HG02840 (cell line): Measurements from ENCODE around the gene ADAMTS9.

Experiments used
- ATAC-seq: cut with Tn5 transposase; IDR thresholded peaks from one replicate; pipeline ENCODE4 v1.9.1; 2021; ENCODE audit warnings: mild to moderate bottlenecking, moderate library complexity, moderate number of reproducible peaks; ENCODE audit not compliant: unreplicated experiment, low FRiP score

ADAMTS9 gene

DNA sequence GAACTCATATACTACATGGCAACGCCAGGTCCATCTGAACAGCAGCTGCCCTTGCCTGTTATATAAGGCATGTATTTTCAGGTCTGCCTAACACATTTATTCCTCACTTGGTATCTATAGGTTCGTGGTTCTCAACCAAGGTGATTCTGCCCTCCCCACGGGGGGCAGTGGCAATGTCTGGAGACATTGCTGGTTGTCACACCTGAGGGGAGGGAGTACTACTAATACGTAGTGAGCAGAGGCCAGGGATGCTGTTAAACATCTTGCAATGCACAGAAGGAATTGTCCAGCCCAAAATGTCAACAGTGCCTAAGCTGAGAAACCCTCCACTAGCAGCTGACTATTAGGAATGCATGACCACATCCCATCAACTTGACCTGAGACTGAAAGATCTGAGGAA lies 32.6 kb downstream of the ADAMTS9 start:
- no peak for ATAC-seq

DNA sequence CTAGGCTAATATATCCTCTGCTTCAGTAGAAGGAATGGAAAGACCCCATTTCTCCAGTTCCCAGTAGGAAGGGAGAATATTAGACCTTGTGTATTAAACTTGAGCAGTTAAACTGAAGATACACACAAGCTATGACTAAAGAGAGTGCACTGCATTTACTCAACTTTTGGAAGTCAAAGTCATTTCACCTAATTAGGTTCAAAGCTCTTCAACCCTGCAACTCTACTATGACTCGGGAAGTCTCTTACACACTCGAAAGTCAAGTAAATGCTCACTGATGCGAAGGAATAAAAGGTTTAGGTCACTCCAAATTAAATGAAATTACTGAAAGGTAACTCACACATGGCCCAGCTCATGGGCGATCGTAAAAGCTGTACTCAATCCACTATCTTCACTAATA lies 33.8 kb downstream of the ADAMTS9 start:
- no peak for ATAC-seq

DNA sequence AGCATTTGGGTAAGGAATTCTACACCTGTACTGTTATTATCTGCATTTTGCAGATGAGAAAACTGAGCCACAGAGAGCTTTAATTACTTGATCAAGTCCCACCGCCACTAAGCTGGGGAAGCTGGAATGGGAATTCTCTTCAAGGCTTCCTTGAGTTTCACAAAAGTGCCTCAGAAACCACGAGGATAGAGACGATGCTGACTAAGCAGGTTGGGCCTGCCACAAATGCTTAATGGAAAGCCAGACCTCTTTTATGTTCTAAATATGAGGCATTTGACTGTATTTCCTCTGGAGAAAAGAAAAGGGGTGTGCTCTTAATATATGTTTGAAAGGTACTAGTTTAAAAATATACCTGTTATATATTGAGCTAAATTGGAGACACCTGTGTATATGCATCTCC lies 34.7 kb downstream of the ADAMTS9 start:
- ATAC-seq, result no peak

DNA sequence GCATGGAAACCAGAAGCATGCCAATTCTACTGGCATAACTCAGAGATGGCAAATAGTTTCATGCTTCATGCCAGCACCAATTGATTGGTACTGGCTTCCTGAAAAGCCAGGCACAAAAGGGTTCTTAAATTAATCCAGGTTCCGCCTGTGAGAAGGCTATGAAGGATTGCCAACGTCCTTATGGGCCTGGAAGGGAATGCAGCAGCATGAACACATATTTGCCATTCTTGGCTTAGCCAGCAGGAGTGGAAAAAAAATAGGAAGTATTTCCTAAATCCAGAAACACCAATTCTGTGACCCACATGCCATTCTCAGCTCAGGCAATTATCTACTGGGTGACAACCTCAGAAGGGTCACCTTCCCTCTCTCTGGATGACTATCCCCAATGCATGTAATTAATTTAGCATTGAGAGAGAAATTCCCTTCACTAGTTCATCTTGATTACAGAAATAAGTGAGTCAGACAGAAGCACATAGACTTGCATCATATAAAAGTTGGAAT lies 36.0 kb downstream of the ADAMTS9 start:
- no peak for ATAC-seq

DNA sequence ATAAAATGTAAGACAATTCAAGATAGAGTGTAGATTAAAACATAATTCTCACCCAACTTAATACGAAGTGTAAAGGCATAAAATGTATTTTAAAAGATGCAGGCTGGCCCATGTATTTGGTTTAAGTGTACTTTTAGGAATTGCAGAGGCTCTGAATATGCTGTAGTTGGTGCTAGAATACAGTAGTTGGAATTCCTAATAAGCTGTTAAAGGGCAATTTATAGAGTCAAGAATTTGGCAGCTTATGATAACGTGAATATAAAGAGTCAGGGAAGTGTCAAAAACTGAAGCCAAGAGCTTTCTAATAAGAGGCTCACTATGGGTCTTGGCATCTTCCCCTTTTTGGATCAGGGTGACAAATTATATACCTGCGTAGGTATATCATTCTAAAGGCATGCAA lies 36.5 kb downstream of the ADAMTS9 start:
- ATAC-seq, result no peak

DNA sequence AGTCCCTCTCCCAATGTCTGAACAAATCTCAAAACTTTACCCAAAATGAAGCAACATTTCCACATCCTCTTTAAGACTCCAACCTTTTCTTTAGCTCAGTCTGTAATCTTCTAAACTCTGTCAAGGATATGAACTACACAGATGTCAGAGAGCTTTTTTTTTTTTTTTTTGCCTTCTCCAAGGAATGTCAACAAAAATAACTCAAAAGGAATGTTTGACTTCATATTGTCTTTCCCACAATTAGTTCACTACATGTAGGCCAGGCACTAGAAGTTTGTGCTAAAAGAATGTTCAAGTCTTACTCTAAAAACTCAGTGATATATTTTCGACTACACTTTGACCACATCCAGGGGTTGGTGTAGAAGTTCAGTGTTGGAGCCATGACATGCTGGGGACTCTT lies 37.1 kb downstream of the ADAMTS9 start:
- no peak for ATAC-seq

DNA sequence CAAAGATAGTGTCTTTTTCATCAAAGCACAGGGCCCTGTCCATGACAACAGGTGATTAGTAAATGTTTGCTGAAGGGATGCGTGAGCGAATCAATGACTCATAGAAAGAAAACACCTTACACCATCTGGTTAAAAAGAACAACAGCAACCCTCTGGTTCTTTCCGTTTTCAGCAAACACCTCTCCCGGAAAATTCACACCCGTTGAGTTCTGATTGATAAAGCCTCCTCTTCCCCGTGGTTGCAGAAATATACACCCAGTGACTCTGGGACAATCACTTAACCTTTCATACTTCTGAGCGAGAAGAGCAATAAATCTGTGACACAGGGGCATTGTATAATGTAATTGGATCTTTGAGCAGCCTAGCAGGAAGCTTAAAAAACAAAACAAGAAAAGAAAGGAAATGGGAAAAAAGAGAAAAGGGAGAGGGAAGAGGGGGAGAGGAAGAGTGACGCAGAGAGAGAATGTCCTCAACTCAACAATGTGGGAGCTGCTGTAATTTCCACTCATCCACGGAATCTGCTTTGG lies 37.6 kb downstream of the ADAMTS9 start:
- no peak for ATAC-seq

DNA sequence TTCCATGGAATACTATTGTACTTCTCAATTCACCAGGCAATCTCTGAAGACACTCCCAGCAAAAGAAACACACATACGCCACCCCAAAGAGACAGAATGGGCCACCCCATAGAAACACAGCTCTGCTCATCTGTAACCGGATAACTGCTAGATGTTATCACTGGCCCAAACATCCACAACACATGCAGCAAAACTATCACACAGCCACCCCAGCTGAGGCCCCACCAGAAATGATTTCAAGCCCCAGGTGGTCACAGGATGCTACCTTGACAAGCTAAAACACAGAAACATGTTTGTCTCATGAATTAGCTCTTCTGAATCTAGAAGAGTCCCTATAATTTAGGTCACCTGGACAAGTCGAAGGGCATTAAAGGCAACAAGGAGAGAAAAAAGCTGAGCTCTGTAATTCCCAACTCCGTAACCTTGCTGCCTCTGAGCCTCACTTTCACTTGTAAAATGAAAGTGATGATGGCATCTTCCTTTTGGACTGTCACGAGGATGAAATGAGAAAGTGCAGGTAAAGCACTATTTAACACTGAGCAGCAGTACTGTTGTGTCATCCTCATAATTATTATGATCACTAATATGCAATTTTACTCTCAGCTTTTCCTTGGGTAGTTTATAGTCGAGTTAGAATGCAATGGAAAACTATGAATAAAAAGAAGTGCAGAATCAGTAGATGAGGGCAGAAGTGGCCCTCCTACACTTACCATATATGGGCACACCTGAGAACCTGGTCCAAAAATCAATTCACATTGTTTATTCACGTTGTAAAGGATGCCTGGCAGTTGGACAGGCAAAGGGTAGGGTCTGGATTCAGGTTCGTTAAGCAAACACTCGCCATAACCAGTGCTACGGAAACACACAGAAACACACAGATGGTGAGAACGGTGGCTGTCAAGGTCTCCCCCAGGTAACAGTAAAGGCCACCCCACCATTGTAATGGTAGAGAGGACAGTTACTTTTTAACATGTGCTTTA lies 38.6 kb downstream of the ADAMTS9 start:
- ATAC-seq, result no peak

DNA sequence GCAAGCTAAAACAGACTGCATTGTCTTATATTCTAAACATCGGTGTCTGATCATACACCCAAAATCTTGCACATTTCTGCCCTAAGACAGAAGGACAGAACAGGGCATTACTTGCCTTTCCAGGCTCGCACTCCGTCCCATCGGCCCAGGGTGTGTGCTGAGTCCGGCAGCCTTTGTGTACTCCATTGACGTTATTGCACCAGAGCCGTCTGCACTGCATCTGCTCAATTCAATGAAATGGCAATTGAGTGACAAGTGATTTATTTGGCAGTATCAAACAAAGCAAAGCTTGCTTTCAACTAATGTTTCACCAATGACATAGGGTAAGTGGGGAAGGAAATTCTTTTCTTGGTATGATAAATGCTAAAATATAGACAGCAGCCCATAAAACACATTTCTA lies 40.0 kb downstream of the ADAMTS9 start:
- ATAC-seq, result no peak

DNA sequence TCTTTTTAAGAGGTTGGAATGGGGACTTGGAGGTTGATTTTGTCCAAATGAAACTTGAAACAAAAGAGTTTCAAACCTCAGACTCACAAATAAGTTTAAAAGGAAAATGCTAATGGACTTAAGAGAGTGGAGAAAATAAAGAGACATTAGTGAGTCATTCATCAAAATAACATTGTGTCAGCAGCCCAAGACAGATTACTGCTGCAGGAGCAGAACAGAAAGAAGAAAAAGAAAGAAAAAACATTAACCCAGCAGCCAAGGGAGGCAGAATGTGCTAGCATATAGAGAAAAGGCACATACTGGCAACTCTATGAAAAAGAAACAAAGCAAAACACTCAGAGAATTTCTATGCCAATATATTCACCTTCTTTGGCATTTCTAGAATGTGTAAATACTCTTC lies 42.6 kb downstream of the ADAMTS9 start:
- no peak for ATAC-seq

DNA sequence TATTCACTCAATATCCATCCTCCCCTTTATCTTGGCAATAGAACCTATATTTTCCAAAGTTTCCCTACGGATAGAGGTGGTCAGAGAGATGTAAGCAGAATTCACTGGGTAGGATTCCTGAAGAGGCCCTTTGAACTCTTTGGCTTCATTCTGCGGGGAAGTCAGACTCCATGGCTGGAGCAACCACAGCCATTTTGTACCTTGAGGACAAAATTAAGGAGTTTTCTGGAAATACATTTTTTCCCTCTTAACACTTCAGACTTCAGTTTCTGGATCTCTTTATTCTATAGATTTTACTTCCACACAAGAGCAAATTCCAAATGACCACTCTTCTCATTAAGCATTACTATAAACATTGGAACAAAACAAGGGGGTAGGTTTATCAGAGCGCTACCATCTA lies 43.3 kb downstream of the ADAMTS9 start:
- ATAC-seq, result no peak

DNA sequence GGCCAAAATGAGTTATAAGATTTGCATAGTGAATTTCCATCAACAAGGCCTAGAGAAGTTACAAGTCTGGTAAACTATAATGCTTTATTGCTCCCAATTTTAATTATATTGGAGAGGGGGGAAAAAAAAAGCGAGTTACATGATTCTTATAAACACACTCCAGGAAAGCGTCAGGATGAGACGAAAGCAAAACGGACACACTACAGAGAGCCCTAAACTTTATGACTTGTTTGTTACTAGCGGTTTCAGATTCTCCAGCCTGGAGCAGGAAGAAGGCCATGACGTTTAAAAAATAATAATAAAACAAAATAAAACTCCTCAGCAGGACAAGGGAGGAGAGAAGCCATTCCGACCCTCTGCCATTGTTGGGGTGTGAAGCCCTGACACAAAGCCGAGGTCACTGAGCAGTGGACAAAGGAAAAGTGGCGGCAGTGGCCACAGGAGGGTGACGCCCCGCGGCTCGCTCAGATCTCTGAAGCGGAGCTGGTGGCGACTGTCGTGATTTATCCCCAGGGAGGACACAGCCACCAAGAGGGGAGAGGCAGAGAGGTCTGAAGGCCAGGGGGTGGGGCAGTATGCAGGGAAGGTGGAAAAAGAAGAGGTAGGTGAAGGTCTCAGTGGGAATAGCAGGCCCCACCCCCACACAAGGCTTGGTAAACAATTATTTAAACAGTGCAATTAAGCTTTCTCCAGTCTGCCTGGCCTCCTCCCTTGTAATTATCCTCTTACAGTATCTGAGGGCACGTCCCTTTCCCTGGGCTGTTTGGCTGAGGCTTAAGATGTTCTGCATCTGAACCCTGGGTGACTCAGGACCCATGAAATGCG lies 45.3 kb downstream of the ADAMTS9 start:
- no peak for ATAC-seq

DNA sequence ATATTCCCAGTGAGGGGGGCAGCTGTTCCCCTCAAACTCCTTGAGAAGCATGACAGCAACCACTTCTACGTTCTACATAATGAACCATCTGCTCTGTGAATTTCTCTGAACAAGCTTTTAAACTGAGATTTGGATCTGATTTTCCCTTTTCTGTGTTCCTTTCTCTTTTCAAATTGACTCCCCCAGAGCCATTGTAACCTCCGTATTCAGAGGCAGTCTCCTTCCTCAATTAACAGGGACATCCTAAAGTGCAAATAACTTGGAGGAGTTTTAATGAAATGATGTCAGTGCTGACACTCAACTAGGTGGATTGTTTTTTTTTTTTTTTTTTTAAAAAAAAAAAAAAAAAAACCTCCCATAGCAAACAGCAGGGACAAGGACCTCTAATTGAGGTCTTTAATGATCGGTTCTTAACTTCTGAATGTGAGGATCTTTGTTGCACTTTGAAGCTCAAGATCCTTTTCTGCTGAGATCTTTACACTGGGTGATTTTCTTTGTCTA lies 48.8 kb downstream of the ADAMTS9 start:
- ATAC-seq, result no peak

DNA sequence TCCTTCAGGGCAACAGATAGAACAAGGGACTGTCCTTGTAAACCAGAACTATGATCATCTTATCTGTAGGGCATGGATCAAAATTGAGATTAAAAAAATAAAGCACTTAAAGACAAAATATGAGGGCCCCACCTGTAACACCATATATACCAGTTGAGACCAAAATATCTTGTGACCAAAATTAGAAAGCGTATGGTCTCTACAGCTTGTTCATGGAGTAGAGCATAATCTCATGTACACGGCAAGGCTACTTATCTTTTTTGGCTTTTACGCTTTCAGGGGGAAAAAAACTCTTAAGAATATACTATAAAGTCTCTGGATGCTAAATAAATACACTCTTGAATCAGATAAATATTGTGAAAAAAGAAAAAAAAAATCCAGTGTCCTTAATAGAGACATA lies 49.3 kb downstream of the ADAMTS9 start:
- no peak for ATAC-seq

DNA sequence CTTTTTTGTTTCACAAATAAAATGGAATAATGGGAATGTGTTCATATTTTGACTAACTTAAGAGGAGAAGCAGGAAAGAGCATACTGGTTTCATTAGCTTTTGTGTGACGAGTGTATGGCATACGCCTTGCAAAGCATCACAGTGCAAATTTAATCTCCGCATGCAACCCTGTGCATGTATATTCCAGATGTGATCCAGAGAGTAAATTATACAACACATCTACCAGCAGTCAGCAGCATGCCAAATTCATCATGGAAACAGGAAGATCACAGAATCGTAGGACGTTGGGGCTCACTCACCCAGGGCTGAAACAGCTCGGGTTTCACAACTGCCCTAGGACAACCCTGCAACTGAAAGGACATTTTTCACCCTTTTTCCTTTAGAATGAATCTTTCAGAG lies 53.4 kb downstream of the ADAMTS9 start:
- no peak for ATAC-seq

DNA sequence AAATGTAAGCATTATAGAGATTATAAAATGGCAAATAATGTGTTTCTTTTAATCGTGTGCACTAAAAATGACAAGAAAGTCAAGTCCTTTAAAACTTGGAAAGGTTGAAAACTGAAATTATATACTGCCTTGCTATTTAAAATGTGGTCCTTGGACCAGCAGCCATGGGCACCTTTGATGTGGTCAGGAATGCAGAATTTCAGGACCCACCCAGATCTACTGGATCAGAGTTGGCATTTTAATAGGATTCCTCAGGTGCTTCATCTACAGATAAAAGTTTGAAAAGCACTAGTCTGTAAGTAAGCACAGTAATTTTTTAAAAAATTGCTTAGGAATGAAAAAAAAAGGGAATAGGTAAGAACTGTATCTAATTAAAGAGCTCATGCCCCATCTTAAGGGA lies 55.8 kb downstream of the ADAMTS9 start:
- no peak for ATAC-seq

DNA sequence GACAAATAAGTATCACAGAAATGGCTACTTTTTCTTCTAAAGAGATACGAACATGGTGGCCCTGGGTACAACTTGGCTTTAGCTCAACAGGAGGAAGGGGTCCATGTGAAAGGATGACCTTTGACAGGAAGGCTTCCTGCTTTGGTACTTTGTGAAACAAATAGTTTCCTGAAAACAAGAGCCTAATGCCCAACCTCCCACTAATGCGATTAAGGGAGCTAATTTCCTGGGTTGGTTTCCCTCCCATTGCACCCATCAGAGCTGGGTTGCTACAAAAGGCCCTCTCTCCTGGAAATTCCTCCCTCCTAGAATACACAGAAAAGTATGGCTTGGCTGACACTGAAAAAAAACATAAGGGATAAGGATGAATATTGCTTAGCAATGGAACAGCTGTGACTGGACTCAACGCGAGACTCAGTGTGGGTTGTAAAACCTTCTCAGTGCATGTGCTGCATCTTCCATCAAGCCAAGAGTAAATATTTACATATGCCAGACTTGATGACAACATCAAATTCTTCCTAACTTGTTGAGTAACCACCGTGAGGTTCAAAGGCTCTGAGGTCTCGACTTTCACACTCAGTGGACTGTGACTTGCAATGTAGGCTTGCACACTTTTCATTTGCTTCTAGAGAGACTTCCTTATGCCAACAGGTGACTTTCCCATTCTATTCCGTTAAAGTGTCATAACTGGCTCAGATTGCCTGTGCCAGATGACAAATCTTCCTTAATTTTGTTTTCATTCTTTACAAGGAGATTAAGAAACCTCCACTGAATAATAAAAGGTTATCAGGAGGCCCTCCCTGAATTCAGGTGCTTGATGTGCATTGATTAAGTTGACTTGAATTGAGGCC lies 60.1 kb downstream of the ADAMTS9 start:
- ATAC-seq, result no peak

DNA sequence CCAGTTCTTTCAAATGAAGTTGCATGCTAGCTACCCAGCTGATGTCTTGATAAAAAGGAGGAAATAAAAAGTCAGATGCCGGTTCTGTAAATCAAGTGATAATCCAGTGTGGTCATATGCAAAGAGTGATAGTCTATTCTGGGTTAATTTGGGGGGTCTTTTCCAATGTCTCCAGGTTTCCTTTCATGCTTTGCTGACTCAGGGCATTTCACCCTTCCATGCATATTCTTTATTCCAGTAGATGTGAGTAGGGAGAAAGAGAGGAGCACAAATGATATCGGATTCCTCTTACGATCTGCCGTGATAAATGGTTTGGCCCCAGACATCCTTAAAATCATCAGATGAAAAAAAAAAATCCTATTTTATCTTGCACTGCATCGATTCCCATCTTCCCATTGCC lies 60.8 kb downstream of the ADAMTS9 start:
- no peak for ATAC-seq

DNA sequence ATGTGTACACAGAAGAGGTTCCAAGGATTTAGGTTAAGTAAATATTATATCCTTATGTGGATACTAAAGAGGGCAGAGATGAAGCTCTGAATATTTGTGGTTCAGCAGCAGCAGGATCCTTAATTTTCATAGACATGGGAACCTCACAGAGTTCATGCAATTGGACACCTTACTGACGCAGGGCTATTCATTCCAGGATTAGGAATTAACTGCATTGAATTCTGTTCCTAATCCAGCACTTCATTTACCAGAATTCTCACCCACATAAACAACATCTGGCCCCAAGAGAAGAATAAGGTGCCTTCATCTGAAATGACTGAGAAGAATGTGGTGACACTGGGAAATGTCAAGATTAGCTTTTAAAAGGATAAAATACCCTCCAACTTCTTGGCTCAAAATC lies 62.4 kb downstream of the ADAMTS9 start:
- ATAC-seq, result no peak

DNA sequence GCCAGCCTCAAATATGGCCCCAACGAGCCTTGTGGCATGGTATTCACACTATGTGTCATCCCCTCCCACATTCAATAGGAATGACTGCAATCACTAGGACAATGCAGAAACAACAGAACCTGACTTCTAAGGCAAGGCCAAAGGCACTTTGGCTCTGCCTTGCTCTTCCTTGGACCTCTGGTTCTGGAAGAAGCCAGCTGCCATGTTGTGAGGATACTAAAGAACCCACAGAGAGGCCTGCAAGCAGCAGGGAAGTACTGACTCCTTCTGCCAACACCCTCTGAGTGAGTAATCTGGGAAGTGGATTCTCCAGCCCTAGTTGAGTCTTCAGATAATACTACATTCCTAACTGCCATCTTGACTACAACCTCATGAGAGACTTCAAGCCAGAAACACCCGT lies 64.7 kb downstream of the ADAMTS9 start:
- ATAC-seq, result no peak
